ENCODE measurements around the gene CYP24A1. TPM values are rescaled to one million over a fixed set of nuclear protein-coding genes. Genes with fewer than 3 reads are reported as not detected.

Gene CYP24A1
- total and polyA plus RNA-seq, 8 donors: 0.09 TPM; not detected in 7

DNA sequence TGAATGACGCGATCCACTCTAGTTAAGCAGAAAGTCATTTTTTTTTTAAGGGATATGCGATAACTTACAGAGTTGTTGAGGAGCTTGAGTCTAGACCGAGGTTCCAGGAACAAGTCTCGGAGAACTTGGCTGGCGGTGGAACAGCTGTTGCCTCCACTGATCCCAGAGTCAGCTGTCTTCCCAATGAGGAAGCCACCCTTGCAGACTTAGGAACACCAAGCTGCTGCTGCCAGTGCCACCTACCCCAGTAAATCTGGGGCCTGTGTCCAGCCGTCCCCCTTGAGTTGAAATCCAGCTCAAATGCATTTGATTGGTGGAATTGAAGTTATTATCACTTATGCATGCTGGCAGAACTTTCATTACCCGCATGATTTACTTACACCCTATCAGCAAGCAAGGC, 40.8 kb upstream of the CYP24A1 start:
- Histone ChIP-seq H3K27me3 (no peaks in the 10 kb centered on the region), H3K27ac (no peak overlapping the region), H3K9me3 (no peaks in the 10 kb centered on the region), H3K36me3 (no peaks in the 10 kb centered on the region), H3K4me3 (no peak overlapping the region), H3K4me1 (peaks cover 0 to 4% (median 0%) of the 10 kb centered on the region in 3 donors)
- ATAC-seq (no peak), DNase-seq (no peak), FAIRE-seq (no peak)
- intact Hi-C loops (cut with DNase I): no loop called here
- 87 to 92% methylated on average over 8 of the region's 8 CpGs for WGBS, 2 donors
- TF ChIP-seq, protein P1, sequence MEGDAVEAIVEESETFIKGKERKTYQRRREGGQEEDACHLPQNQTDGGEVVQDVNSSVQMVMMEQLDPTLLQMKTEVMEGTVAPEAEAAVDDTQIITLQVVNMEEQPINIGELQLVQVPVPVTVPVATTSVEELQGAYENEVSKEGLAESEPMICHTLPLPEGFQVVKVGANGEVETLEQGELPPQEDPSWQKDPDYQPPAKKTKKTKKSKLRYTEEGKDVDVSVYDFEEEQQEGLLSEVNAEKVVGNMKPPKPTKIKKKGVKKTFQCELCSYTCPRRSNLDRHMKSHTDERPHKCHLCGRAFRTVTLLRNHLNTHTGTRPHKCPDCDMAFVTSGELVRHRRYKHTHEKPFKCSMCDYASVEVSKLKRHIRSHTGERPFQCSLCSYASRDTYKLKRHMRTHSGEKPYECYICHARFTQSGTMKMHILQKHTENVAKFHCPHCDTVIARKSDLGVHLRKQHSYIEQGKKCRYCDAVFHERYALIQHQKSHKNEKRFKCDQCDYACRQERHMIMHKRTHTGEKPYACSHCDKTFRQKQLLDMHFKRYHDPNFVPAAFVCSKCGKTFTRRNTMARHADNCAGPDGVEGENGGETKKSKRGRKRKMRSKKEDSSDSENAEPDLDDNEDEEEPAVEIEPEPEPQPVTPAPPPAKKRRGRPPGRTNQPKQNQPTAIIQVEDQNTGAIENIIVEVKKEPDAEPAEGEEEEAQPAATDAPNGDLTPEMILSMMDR (IDR thresholded peaks at IDR 0.05): no peak

DNA sequence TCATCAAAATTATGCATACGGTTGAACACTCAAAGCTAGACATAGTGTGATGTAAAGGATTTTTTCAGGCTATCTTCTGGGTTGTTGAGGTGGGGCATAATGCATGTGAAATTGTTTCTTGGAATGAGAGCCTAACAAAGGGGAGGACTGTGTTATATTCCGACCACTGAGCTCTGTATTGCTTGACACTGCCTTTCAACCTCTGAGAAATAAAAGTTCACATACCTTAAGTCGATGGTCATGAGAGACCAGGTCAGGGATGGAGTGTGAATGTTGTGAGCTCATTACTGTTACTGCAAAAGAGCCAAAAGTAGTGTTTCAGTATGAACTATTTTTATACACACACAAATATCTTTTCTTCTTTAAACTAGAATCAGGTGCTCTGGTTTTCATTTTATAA, 39.1 kb upstream of the CYP24A1 start:
- no peak for FAIRE-seq

DNA sequence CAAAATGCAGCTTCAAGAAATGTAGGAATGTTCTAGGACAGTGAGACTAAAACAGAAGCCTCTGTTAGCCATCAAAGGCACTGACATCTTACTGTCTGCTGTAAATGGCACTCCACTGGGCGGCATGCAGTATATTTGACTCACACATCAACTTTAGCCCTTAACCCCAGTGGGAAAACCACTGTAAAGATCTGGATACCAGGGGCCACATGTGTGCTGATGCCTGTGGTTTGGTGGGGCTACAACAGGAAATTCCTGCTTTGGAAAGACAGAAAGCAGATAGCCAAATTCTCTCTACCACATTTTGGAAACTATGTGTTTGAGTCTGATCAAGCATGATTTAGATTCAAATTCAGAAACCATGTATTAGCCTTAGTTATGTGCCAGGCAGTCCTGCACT, 38.4 kb upstream of the CYP24A1 start:
- Histone ChIP-seq H3K27ac (no peak overlapping the region), H3K4me3 (no peak overlapping the region), H3K36me3 (no peaks in the 10 kb centered on the region), H3K27me3 (no peaks in the 10 kb centered on the region), H3K9me3 (no peaks in the 10 kb centered on the region), H3K4me1 (peaks cover 0 to 12% (median 0%) of the 10 kb centered on the region in 3 donors)
- WGBS, 2 donors: 76 to 92% methylated on average over 1 of the region's 1 CpG
- TF ChIP-seq, protein P1 (IDR thresholded peaks at IDR 0.05): no peak
- DNase-seq (no peak), ATAC-seq (no peak), FAIRE-seq (no peak)
- intact Hi-C loops (cut with DNase I): no loop called here

More for the DNA sequence above, 39.1 kb upstream of the CYP24A1 start:
- H3K9me3 ChIP-seq: no peaks in the 10 kb centered on the region
- WGBS, 2 donors: 89 to 90% methylated on average over 3 of the region's 3 CpGs
- TF ChIP-seq, protein P1 (IDR thresholded peaks at IDR 0.05): no peak
- no peak overlapping the region for H3K4me3 ChIP-seq
- no peaks in the 10 kb centered on the region for H3K27me3 ChIP-seq
- intact Hi-C loops (cut with DNase I): no loop called here
- no peaks in the 10 kb centered on the region for H3K36me3 ChIP-seq
- peaks cover 0 to 12% (median 0%) of the 10 kb centered on the region in 3 donors for H3K4me1 ChIP-seq
- DNase-seq (no peak), ATAC-seq (no peak)
- no peak overlapping the region for H3K27ac ChIP-seq

DNA sequence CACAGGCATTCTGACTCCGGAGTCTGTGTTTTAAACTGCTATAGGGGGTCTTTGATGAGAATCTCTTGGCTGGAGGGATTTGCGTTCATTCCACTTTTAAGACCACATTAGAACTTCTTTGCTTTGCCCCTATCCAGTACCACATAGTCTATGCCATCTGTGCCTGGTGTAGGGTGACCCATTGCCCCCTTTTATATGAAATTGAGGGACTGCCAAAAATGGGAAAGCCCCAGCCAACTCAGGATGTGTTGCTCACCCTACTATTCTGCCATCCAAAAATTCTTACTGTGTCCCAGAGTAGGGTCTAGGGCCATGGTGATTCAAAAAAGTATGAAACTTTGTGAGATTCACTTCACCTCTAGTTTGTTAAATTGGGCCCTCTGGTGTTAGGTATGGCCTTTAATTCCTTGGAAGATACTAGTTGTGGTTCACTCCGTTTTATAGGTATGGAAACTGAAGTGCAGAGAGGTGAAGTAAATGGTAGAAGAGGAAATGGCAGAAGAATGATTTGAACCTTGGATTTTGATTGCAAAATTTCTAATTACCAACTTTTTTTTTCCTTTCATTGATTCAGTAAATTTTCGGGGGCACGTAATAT, 35.5 kb upstream of the CYP24A1 start:
- WGBS, 2 donors: 72 to 73% methylated on average over 5 of the region's 5 CpGs
- Histone ChIP-seq H3K27ac (no peak overlapping the region), H3K4me3 (peak overlapping the region in 2 of 4 donors; percentile 98), H3K9me3 (no peaks in the 10 kb centered on the region), H3K36me3 (no peaks in the 10 kb centered on the region), H3K27me3 (no peaks in the 10 kb centered on the region), H3K4me1 (peaks cover 0 to 12% (median 0%) of the 10 kb centered on the region in 3 donors)
- no peak for FAIRE-seq
- TF ChIP-seq, protein P1 (IDR thresholded peaks at IDR 0.05): no peak
- intact Hi-C loops (cut with DNase I): loop anchor here in 1 of 3 donors (5.0 kb wide), 1 partner anchor 428 kb away; no protein-coding TSS in a partner anchor
- DNase-seq: no peak
- no peak for ATAC-seq

DNA sequence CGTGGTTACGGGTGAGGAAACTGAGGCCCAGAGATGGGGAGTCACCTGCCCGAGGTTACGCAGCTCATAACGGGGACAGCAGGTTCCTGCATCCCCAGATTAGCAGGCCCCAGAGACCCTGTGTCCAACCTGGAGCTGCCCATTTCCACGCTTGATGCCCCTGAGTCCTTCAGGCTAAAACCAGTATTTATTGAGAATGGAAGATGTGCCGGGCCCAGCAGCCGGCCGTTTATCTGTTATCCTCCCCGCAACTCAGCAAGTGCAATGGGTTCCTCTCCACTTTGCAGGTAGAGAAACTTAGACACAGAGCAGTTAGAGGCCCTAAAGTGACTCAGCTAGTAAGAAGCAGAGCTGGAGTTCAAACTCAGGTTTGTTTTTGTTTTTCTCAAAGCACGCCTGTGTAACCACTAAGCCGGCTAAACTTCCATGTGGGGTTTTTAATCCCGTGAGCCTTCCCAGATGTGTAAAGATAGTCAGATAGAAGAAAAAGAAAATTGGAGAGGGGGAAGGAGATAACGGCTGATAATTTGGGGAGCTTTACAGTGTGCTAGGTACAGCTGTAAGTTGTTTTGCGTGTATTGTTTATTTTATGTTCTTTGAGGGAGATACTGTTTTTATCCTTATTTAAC, 34.9 kb upstream of the CYP24A1 start:
- Histone ChIP-seq H3K27ac (peak overlapping the region in 3 of 4 donors; percentile 96 to 99 (median 98)), H3K4me1 (peaks cover 0 to 12% (median 0%) of the 10 kb centered on the region in 3 donors), H3K36me3 (no peaks in the 10 kb centered on the region), H3K4me3 (peak overlapping the region; percentile 91 to 98 (median 96)), H3K9me3 (no peaks in the 10 kb centered on the region), H3K27me3 (no peaks in the 10 kb centered on the region)
- DNase-seq (no peak), ATAC-seq (peak; percentile 1 to 23 (median 12)), FAIRE-seq (no peak)
- intact Hi-C loops (cut with DNase I): loop anchor here in 1 of 3 donors (5.0 kb wide), 1 partner anchor 429 kb away; no protein-coding TSS in a partner anchor
- TF ChIP-seq, protein P1 (IDR thresholded peaks at IDR 0.05): no peak
- 1 to 2% methylated on average over 15 of the region's 15 CpGs for WGBS, 2 donors
